SK-N-SH treated with all-trans-retinoic acid at 6 μM for 48 hours (cell line): Measurements from ENCODE around the gene TMEM134.
"Not testable (repeated sequence)": the region's sequence is repeated elsewhere in the genome, so short reads cannot be mapped to it uniquely, and the experiment has no call there.

Experiments
- ATAC-seq: fragments of 200-7000 bp; cut with Tn5 transposase; 3 replicates; pipeline ENCODE4 v1.9.1; 2020; ENCODE audit warnings: mild to moderate bottlenecking, moderate library complexity
- ARNTL ChIP-seq: fragments of 450-650 bp; formaldehyde crosslinking; IDR thresholded peaks from 2 replicates; pipeline ENCODE4 v1.5.0; 2020; ENCODE audit warnings: low read depth, mild to moderate bottlenecking, moderate library complexity, borderline replicate concordance
- BACH2 ChIP-seq: fragments of 250-450 bp; sonication (Bioruptor Pico); IDR thresholded peaks from 2 replicates; pipeline ENCODE4 v1.9.0; 2021; ENCODE audit warnings: mild to moderate bottlenecking, borderline replicate concordance
- CREB5 ChIP-seq: fragments of 250-450 bp; sonication (Bioruptor Pico); IDR thresholded peaks from 2 replicates; pipeline ENCODE4 v1.5.1; 2020; ENCODE audit warnings: low read depth, mild to moderate bottlenecking, moderate library complexity
- CSRNP3 ChIP-seq: fragments of 250-450 bp; sonication (Bioruptor Pico); IDR thresholded peaks from 2 replicates; pipeline ENCODE4 v1.5.1; 2021; ENCODE audit warnings: mild to moderate bottlenecking, moderate library complexity
- ESRRG ChIP-seq: fragments of 250-450 bp; sonication (Bioruptor Pico); IDR thresholded peaks from 2 replicates; pipeline ENCODE4 v1.6.1; 2021; ENCODE audit warnings: mild to moderate bottlenecking
- GLIS3 ChIP-seq: fragments of 250-450 bp; sonication (Bioruptor Pico); IDR thresholded peaks from 2 replicates; pipeline ENCODE4 v1.5.0; 2020; ENCODE audit warnings: mild to moderate bottlenecking, moderate library complexity
- ISL1 ChIP-seq: fragments of 250-450 bp; sonication (Bioruptor Pico); IDR thresholded peaks from 2 replicates; pipeline ENCODE4 v2.1.2; 2022; ENCODE audit warnings: mild to moderate bottlenecking, moderate library complexity
- OSR1 ChIP-seq: fragments of 250-450 bp; sonication (Bioruptor Pico); IDR thresholded peaks from 2 replicates; pipeline ENCODE4 v1.8.0; 2022; ENCODE audit warnings: moderate library complexity, mild to moderate bottlenecking, inconsistent platforms
- PATZ1 ChIP-seq: fragments of 250-450 bp; sonication (Bioruptor Pico); IDR thresholded peaks from 2 replicates; pipeline ENCODE4 v1.8.0; 2020; ENCODE audit warnings: mild to moderate bottlenecking, moderate library complexity, borderline replicate concordance
- POU6F1 ChIP-seq: fragments of 250-450 bp; sonication (Bioruptor Pico); IDR thresholded peaks from 2 replicates; pipeline ENCODE4 v1.8.0; 2021; ENCODE audit warnings: low read depth, mild to moderate bottlenecking, moderate library complexity, borderline replicate concordance
- SNAI2 ChIP-seq: fragments of 250-450 bp; sonication (Bioruptor Pico); IDR thresholded peaks from 2 replicates; pipeline ENCODE4 v1.5.0; 2020; ENCODE audit warnings: mild to moderate bottlenecking, moderate library complexity
- TSHZ2 ChIP-seq: fragments of 250-450 bp; sonication (Bioruptor Pico); IDR thresholded peaks from 2 replicates; pipeline ENCODE4 v1.5.0; 2020; ENCODE audit warnings: mild to moderate bottlenecking, moderate library complexity
- ZC3H10 ChIP-seq: fragments of 250-450 bp; sonication (Bioruptor Pico); IDR thresholded peaks from 2 replicates; pipeline ENCODE4 v1.5.1; 2021; ENCODE audit warnings: mild to moderate bottlenecking, moderate library complexity
- ZFP3 ChIP-seq: fragments of 250-450 bp; sonication (Bioruptor Pico); IDR thresholded peaks from 2 replicates; pipeline ENCODE4 v1.5.0; 2020; ENCODE audit warnings: mild to moderate bottlenecking, moderate library complexity
- ZNF70 ChIP-seq: fragments of 450-650 bp; formaldehyde crosslinking; IDR thresholded peaks from 2 replicates; pipeline ENCODE4 v1.5.0; 2020; ENCODE audit warnings: mild to moderate bottlenecking, moderate library complexity
- ZNF8 ChIP-seq: fragments of 450-650 bp; formaldehyde crosslinking; IDR thresholded peaks from 2 replicates; pipeline ENCODE4 v1.5.0; 2020; ENCODE audit warnings: mild to moderate bottlenecking, moderate library complexity

The TMEM134 gene

GRCh38 chr11:67469508-67469811 lies 409 bp upstream of the TMEM134 start:
- no peak for TF ChIP-seq ZC3H10 (CRISPR knock-in tag)
- 0 out of 2 replicates have a peak, but pooled peaks have one; percentile 18 for TF ChIP-seq ESRRG (CRISPR knock-in tag)
- no peak for ATAC-seq

- no peak for TF ChIP-seq ZNF70 (CRISPR knock-in tag)
- TF ChIP-seq SNAI2 (CRISPR knock-in tag), result no peak
- TF ChIP-seq, all 23 proteins: peak for 0
- ATAC-seq, result peak; percentile 9
Observed at GRCh38 chr11:67468456-67468758, 644 bp downstream of the TMEM134 start.

GRCh38 chr11:67468056-67468455 lies 995 bp downstream of the TMEM134 start:
- no peak for TF ChIP-seq OSR1
- TF ChIP-seq ARNTL (CRISPR knock-in tag), result no peak
- TF ChIP-seq, all 23 proteins: peak for 0
- no peak for ATAC-seq

- no peak for ATAC-seq
- TF ChIP-seq ZNF8 (CRISPR knock-in tag) (no peak), TSHZ2 (CRISPR knock-in tag) (no peak), ESRRG (CRISPR knock-in tag) (no peak), ISL1 (CRISPR knock-in tag) (no peak), PATZ1 (no peak), CREB5 (CRISPR knock-in tag) (no peak), BACH2 (CRISPR knock-in tag) (no peak), POU6F1 (CRISPR knock-in tag) (no peak), ZFP3 (CRISPR knock-in tag) (no peak), ARNTL (CRISPR knock-in tag) (no peak), GLIS3 (CRISPR knock-in tag) (no peak), OSR1 (no peak)
Observed at GRCh38 chr11:67466962-67467771, 1.9 kb downstream of the TMEM134 start.

- TF ChIP-seq ZNF8 (CRISPR knock-in tag) (no peak), OSR1 (no peak), CSRNP3 (CRISPR knock-in tag) (no peak)
- ATAC-seq, result no peak
Observed at GRCh38 chr11:67466367-67466766, 2.7 kb downstream of the TMEM134 start.

GRCh38 chr11:67465530-67465929 lies 3.5 kb downstream of the TMEM134 start:
- ATAC-seq, result not testable (repeated sequence)
